Measurements from ENCODE around the gene EIF4B. TPM values are rescaled to one million over a fixed set of nuclear protein-coding genes. Genes with fewer than 3 reads are reported as not detected.

Gene EIF4B
- polyA plus RNA-seq, 1 of the 3 experiments (the other 2 are of a cell fraction), result 267 TPM

DNA sequence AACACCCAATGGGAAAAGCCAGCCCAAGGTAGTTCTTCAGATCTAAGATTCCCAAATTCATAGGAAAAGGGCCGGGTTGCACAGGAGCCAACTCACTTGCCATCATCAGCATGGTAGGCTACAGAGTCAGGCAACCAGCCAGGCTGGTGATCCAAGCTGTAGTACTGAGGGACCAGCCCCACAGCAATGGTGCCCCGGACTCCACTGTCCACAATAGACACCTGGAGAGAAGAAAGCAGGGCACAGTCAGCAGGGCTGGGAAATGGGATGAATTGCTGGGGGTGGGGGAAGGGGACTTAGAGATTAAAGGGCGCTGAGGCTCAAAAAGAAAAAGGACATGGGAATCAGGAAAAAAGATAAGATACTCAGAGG lies 68.7 kb downstream of the EIF4B start:
- no peaks in the 10 kb centered on the region for H4K20me1 ChIP-seq (ENCODE audit: insufficient read depth)
- POLR2A ChIA-PET, result no interaction called here
- no peak overlapping the region for H3K4me3 ChIP-seq (ENCODE audit: low read depth in 2 of 2, low read length in 1 of 2)
- H3F3A ChIP-seq (replicated peaks; ENCODE audit: insufficient read depth), result peaks cover 16% of the 10 kb centered on the region
- 88% methylated on average over 3 of the region's 3 CpGs for WGBS (ENCODE audit: low lambda C conversion rate)
- TF ChIP-seq, protein P1, sequence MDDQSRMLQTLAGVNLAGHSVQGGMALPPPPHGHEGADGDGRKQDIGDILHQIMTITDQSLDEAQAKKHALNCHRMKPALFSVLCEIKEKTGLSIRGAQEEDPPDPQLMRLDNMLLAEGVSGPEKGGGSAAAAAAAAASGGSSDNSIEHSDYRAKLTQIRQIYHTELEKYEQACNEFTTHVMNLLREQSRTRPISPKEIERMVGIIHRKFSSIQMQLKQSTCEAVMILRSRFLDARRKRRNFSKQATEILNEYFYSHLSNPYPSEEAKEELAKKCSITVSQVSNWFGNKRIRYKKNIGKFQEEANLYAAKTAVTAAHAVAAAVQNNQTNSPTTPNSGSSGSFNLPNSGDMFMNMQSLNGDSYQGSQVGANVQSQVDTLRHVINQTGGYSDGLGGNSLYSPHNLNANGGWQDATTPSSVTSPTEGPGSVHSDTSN (IDR thresholded peaks at IDR 0.05), result no peak
- TF ChIP-seq MXI1 (IDR thresholded peaks at IDR 0.05; ENCODE audit: low read depth, low read length), result no peak
- TF ChIP-seq FOXM1 (IDR thresholded peaks at IDR 0.05; ENCODE audit: low read depth), result no peak
- no peak for TF ChIP-seq RCOR1 (IDR thresholded peaks at IDR 0.05; ENCODE audit: low read length)
- TF ChIP-seq TEAD4 (IDR thresholded peaks at IDR 0.05; ENCODE audit: borderline replicate concordance, insufficient read depth), result no peak
- TF ChIP-seq GABPA (IDR thresholded peaks at IDR 0.05; ENCODE audit: low read depth), result no peak
- TF ChIP-seq GATA2 (CRISPR knock-in tag; IDR thresholded peaks at IDR 0.05), result no peak
- TF ChIP-seq TCF12 (IDR thresholded peaks at IDR 0.05), result no peak
- TF ChIP-seq, protein P2, sequence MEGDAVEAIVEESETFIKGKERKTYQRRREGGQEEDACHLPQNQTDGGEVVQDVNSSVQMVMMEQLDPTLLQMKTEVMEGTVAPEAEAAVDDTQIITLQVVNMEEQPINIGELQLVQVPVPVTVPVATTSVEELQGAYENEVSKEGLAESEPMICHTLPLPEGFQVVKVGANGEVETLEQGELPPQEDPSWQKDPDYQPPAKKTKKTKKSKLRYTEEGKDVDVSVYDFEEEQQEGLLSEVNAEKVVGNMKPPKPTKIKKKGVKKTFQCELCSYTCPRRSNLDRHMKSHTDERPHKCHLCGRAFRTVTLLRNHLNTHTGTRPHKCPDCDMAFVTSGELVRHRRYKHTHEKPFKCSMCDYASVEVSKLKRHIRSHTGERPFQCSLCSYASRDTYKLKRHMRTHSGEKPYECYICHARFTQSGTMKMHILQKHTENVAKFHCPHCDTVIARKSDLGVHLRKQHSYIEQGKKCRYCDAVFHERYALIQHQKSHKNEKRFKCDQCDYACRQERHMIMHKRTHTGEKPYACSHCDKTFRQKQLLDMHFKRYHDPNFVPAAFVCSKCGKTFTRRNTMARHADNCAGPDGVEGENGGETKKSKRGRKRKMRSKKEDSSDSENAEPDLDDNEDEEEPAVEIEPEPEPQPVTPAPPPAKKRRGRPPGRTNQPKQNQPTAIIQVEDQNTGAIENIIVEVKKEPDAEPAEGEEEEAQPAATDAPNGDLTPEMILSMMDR (IDR thresholded peaks at IDR 0.05), result no peak
- TF ChIP-seq RXRA (IDR thresholded peaks at IDR 0.05; ENCODE audit: borderline replicate concordance, low read depth), result no peak
- TF ChIP-seq, protein P3, sequence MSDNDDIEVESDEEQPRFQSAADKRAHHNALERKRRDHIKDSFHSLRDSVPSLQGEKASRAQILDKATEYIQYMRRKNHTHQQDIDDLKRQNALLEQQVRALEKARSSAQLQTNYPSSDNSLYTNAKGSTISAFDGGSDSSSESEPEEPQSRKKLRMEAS (IDR thresholded peaks at IDR 0.05; ENCODE audit: low read depth), result no peak
- no peak for TF ChIP-seq ELF1 (IDR thresholded peaks at IDR 0.05)
- TF ChIP-seq, protein P4, sequence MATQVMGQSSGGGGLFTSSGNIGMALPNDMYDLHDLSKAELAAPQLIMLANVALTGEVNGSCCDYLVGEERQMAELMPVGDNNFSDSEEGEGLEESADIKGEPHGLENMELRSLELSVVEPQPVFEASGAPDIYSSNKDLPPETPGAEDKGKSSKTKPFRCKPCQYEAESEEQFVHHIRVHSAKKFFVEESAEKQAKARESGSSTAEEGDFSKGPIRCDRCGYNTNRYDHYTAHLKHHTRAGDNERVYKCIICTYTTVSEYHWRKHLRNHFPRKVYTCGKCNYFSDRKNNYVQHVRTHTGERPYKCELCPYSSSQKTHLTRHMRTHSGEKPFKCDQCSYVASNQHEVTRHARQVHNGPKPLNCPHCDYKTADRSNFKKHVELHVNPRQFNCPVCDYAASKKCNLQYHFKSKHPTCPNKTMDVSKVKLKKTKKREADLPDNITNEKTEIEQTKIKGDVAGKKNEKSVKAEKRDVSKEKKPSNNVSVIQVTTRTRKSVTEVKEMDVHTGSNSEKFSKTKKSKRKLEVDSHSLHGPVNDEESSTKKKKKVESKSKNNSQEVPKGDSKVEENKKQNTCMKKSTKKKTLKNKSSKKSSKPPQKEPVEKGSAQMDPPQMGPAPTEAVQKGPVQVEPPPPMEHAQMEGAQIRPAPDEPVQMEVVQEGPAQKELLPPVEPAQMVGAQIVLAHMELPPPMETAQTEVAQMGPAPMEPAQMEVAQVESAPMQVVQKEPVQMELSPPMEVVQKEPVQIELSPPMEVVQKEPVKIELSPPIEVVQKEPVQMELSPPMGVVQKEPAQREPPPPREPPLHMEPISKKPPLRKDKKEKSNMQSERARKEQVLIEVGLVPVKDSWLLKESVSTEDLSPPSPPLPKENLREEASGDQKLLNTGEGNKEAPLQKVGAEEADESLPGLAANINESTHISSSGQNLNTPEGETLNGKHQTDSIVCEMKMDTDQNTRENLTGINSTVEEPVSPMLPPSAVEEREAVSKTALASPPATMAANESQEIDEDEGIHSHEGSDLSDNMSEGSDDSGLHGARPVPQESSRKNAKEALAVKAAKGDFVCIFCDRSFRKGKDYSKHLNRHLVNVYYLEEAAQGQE (IDR thresholded peaks at IDR 0.05; ENCODE audit: low read depth, low read length), result no peak
- no peak for TF ChIP-seq YY1 (IDR thresholded peaks at IDR 0.05; ENCODE audit: low read depth)
- TF ChIP-seq FOXJ3 (CRISPR knock-in tag; IDR thresholded peaks at IDR 0.05), result no peak
- H3K9me2 ChIP-seq, result no peaks in the 10 kb centered on the region
- peaks cover 31 to 33% of the 10 kb centered on the region in 2 experiments for H3K4me1 ChIP-seq (ENCODE audit: control insufficient read depth in 1 of 2, insufficient read depth in 2 of 2, low read depth in 1 of 2, low read length in 1 of 2)
- H2AFZ ChIP-seq (ENCODE audit: low read depth), result no peak overlapping the region
- H3K4me2 ChIP-seq, result no peak overlapping the region
- DNase-seq, result no peak
- H3K79me2 ChIP-seq (ENCODE audit: insufficient read depth), result peaks cover 39% of the 10 kb centered on the region
- CTCF ChIA-PET, result interaction anchor here (1.4 to 8.8 kb wide), 4 partner anchors 7 to 85 kb away, joined by 4 to 130 read pairs (median 28); partner anchors contain the start of gene IGFBP6
- H3K9me3 ChIP-seq, result no peaks in the 10 kb centered on the region
- H3K27me3 ChIP-seq (ENCODE audit: insufficient read depth), result no peaks in the 10 kb centered on the region
- H3K27ac ChIP-seq (ENCODE audit: low read depth in 2 of 2, low read length in 1 of 2), result no peak overlapping the region
- no peak overlapping the region for H3K9ac ChIP-seq
- H3K36me3 ChIP-seq (replicated peaks in 1 of 2; ENCODE audit: control insufficient read depth in 1 of 2, insufficient read depth in 2 of 2, low read length in 1 of 2), result peaks cover 15 to 21% of the 10 kb centered on the region in 2 experiments
